IMR-90 (cell line): ENCODE results near the gene CD101. TPM values are rescaled to one million over a fixed set of nuclear protein-coding genes. Genes with fewer than 3 reads are reported as not detected.

Source experiments
- ATAC-seq: fragments of 200-7000 bp; cut with Tn5 transposase; 2 replicates; pipeline ENCODE4 v1.9.1; 2020; ENCODE audit warnings: low read depth, mild to moderate bottlenecking, moderate library complexity
- BruUV-seq: library from RNA; stranded (reverse); fragments of 400-500 nt; replicated peaks from 2 replicates; lab custom pipeline; 2021; lab: Mats Ljungman, UMichigan
- CTCF ChIA-PET: fragments of 300-600 bp; formaldehyde crosslinking; extraction: SDS; loops from one replicate; lab custom pipeline; 2021; ENCODE audit warnings: antibody characterized with exemption; lab: Yijun Ruan, JAX
- POLR2A ChIA-PET: fragments of 300-600 bp; sonication (Branson Sonifier 250); formaldehyde crosslinking; loops from one replicate; lab custom pipeline; 2022; ENCODE audit warnings: antibody characterized with exemption; ENCODE audit not compliant: unreplicated experiment; lab: Charles Lee
- DNase-seq: peaks from one replicate; pipeline ENCODE4 v3.0.0; 2013
- H2AFZ ChIP-seq: replicated peaks from 2 replicates; pipeline ENCODE3; 2013; ENCODE audit warnings: low read length, mild to moderate bottlenecking; ENCODE audit not compliant: poor library complexity
- H2AK5ac ChIP-seq: 2 replicates; pipeline ENCODE4 v1.6.1; 2013; ENCODE audit warnings: low read depth, low read length, inconsistent platforms
- H2AK9ac ChIP-seq: replicated peaks from 2 replicates; pipeline ENCODE3; 2013; ENCODE audit warnings: mild to moderate bottlenecking, low read depth, low read length, moderate library complexity; ENCODE audit not compliant: poor library complexity
- H2BK120ac ChIP-seq: 2 replicates; pipeline ENCODE4 v1.6.1; 2013; ENCODE audit warnings: low read depth, low read length, inconsistent platforms
- H2BK15ac ChIP-seq: 3 replicates; pipeline ENCODE4 v1.6.1; 2013; ENCODE audit warnings: low read depth, low read length, inconsistent platforms
- H2BK20ac ChIP-seq: 2 replicates; pipeline ENCODE4 v1.6.1; 2013; ENCODE audit warnings: low read depth, mild to moderate bottlenecking, inconsistent platforms, low read length, moderate library complexity
- H2BK5ac ChIP-seq: 2 replicates; pipeline ENCODE4 v1.6.1; 2013; ENCODE audit warnings: mild to moderate bottlenecking, low read depth, low read length, inconsistent platforms; ENCODE audit not compliant: poor library complexity, severe bottlenecking
- H3K14ac ChIP-seq: replicated peaks from 2 replicates; pipeline ENCODE4 v1.6.1; 2013; ENCODE audit warnings: low read depth, low read length, inconsistent platforms
- H3K18ac ChIP-seq: 2 replicates; pipeline ENCODE4 v1.6.1; 2013; ENCODE audit warnings: low read depth, low read length, control low read depth
- H3K23ac ChIP-seq: 2 replicates; pipeline ENCODE4 v1.6.1; 2013; ENCODE audit warnings: low read depth, low read length, inconsistent platforms
- H3K27ac ChIP-seq: 2 replicates; pipeline ENCODE4 v1.5.1; 2013; ENCODE audit warnings: mild to moderate bottlenecking, control low read depth, low read length; ENCODE audit not compliant: insufficient read depth
- H3K27me3 ChIP-seq: 2 replicates; pipeline ENCODE4 v1.6.1; 2013; ENCODE audit warnings: low read length; ENCODE audit not compliant: control insufficient read depth, insufficient read depth
- H3K36me3 ChIP-seq: 2 replicates; pipeline ENCODE4 v1.6.1; 2013; ENCODE audit warnings: low read length, mixed read lengths; ENCODE audit not compliant: control insufficient read depth, insufficient read depth
- H3K4ac ChIP-seq: 2 replicates; pipeline ENCODE4 v1.6.1; 2013; ENCODE audit warnings: low read depth, low read length, inconsistent platforms
- H3K4me1 ChIP-seq: 2 replicates; pipeline ENCODE4 v1.6.1; 2013; ENCODE audit warnings: low read length, mixed read lengths; ENCODE audit not compliant: control insufficient read depth, insufficient read depth
- H3K4me2 ChIP-seq: 2 replicates; pipeline ENCODE4 v1.6.1; 2013; ENCODE audit warnings: low read depth, mild to moderate bottlenecking, control low read depth, low read length, moderate library complexity
- H3K4me3 ChIP-seq: 2 replicates; pipeline ENCODE4 v1.5.1; 2013; ENCODE audit warnings: low read depth, mild to moderate bottlenecking, control low read depth, low read length, moderate library complexity; ENCODE audit not compliant: insufficient read depth
- H3K56ac ChIP-seq: 2 replicates; pipeline ENCODE4 v1.6.1; 2013; ENCODE audit warnings: low read length, inconsistent platforms; ENCODE audit not compliant: insufficient read depth; ENCODE audit errors: extremely low read depth
- H3K79me1 ChIP-seq, 2 experiments: 2 replicates each; pipeline ENCODE4 v1.6.1; 2013; ENCODE audit warnings: low read length in 2 of 2, inconsistent platforms in 1 of 2, low read depth in 1 of 2
- H3K9ac ChIP-seq: 2 replicates; pipeline ENCODE4 v1.6.1; 2013; ENCODE audit warnings: low read depth, low read length, control low read depth
- H3K9me1 ChIP-seq: 2 replicates; pipeline ENCODE4 v1.6.1; 2013; ENCODE audit warnings: low read length, inconsistent platforms; ENCODE audit not compliant: insufficient read depth
- H3K9me3 ChIP-seq: 2 replicates; pipeline ENCODE4 v1.6.1; 2013; ENCODE audit warnings: low read length; ENCODE audit not compliant: control insufficient read depth, insufficient read depth
- H4K20me1 ChIP-seq: 2 replicates; pipeline ENCODE4 v1.6.1; 2013; ENCODE audit warnings: low read length, inconsistent platforms; ENCODE audit not compliant: insufficient read depth
- H4K5ac ChIP-seq: 2 replicates; pipeline ENCODE4 v1.6.1; 2013; ENCODE audit warnings: mild to moderate bottlenecking, low read depth, low read length, control low read depth
- H4K8ac ChIP-seq, 2 experiments: 2 replicates each; pipeline ENCODE4 v1.6.1; 2013; ENCODE audit warnings: low read depth in 2 of 2, low read length in 2 of 2, control low read depth in 1 of 2, inconsistent platforms in 1 of 2
- H4K91ac ChIP-seq: 2 replicates; pipeline ENCODE4 v1.6.1; 2013; ENCODE audit warnings: low read depth, low read length, inconsistent platforms; ENCODE audit not compliant: insufficient read depth
- CHD1 ChIP-seq: IDR thresholded peaks from 2 replicates; pipeline ENCODE4 v1.6.1; 2012; ENCODE audit warnings: low read depth, low read length, improper control_type of control experiment
- POLR2A ChIP-seq: IDR thresholded peaks from 2 replicates; pipeline ENCODE4 v1.6.1; 2012; ENCODE audit warnings: mild to moderate bottlenecking, low read depth, low read length
- RCOR1 ChIP-seq: IDR thresholded peaks from 2 replicates; pipeline ENCODE4 v1.6.1; 2012; ENCODE audit warnings: mild to moderate bottlenecking, low read length, improper control_type of control experiment; ENCODE audit not compliant: insufficient replicate concordance
- WGBS, 2 experiments: methylation state at CpG; one replicate each; pipeline versions ENCODE4 v1.1.5 to v1.1.7; 2013; ENCODE audit warnings: missing lambda C conversion rate in 2 of 2; ENCODE audit not compliant: insufficient read length in 1 of 2; ENCODE audit errors: extremely low coverage in 2 of 2; 5-methylcytosine and 5-hydroxymethylcytosine counted together
- dilution Hi-C: fragments of 300-500 bp; cut with HindIII; formaldehyde crosslinking; loops from one replicate; pipeline ENCODE4 v1.14.3; 2018; ENCODE audit warnings: low sequenced_read_pairs; ENCODE audit not compliant: unreplicated experiment
- in situ Hi-C: fragments of 300-500 bp; cut with MboI; formaldehyde crosslinking; loops from 3 replicates; pipeline ENCODE4 v1.14.3; 2019; ENCODE audit warnings: low sequenced_read_pairs, inconsistent platforms, mixed read lengths
- intact Hi-C: fragments of 100-400 bp; cut with micrococcal nuclease; formaldehyde crosslinking; loops from 2 replicates; pipeline ENCODE4 v1.10.0; 2022
- polyA plus RNA-seq, 3 experiments: library from polyadenylated mRNA; depleted of rRNA; stranded (reverse); fragments of >200 nt; gene quantifications; 2 replicates each; pipeline ENCODE4 v1.2.3, GENCODE V29; 2012; ENCODE audit warnings: low replicate concordance in 1 of 3
- total RNA-seq: library from RNA; depleted of rRNA; stranded (reverse); fragments of >200 nt; gene quantifications from 2 replicates; pipeline ENCODE4 v1.2.3, GENCODE V29; 2012

The CD101 gene
- total and polyA plus RNA-seq, 2 of the 4 experiments (the other 2 are of a cell fraction), result not detected

- Histone ChIP-seq H2BK15ac (no peak overlapping the region), H3K36me3 (no peaks in the 10 kb centered on the region), H3K4me3 (no peak overlapping the region), H3K14ac (no peak overlapping the region), H3K56ac (no peak overlapping the region), H2AK5ac (no peak overlapping the region), H3K9me3 (no peaks in the 10 kb centered on the region), H3K4me1 (no peaks in the 10 kb centered on the region), H4K20me1 (no peaks in the 10 kb centered on the region), H3K4me2 (no peak overlapping the region), H4K91ac (no peak overlapping the region), H3K23ac (no peak overlapping the region), H3K18ac (no peak overlapping the region), H3K9me1 (no peaks in the 10 kb centered on the region), H3K27me3 (peaks cover 5% of the 10 kb centered on the region; the same call in 1 of the 2 replicates), H2AFZ (no peak overlapping the region), H3K79me1 (no peaks in the 10 kb centered on the region), H2BK120ac (no peak overlapping the region), H4K5ac (no peak overlapping the region), H2AK9ac (no peak overlapping the region), H3K27ac (no peak overlapping the region), H4K8ac (no peak overlapping the region), H2BK5ac (no peak overlapping the region), H2BK20ac (no peak overlapping the region), H3K4ac (no peak overlapping the region), H3K9ac (no peak overlapping the region)
- DNase-seq, result no peak
- no CpG with 5 or more reads among the region's 5 CpGs for WGBS, 2 experiments
- TF ChIP-seq CHD1 (no peak), RCOR1 (no peak), POLR2A (no peak)
- ChIA-PET CTCF (interaction anchor here (0.6 kb wide), 1 partner anchor 302 kb away, joined by 3 read pairs; no protein-coding TSS in a partner anchor), POLR2A (no interaction called here)
- dilution Hi-C loops, result no loop called here
- no peak for ATAC-seq
- no TSS peak for BruUV-seq
- intact Hi-C loops, result no loop called here
- in situ Hi-C loops, result no loop called here
These were observed 18.4 kb upstream of the CD101 start for GRCh38 chr1:116983112-116983511.
